ENCODE data around the gene ERICH3. TPM values are rescaled to one million over a fixed set of nuclear protein-coding genes. Genes with fewer than 3 reads are reported as not detected.

Gene ERICH3
- total and polyA plus RNA-seq, 10 of the 15 experiments (the other 5 are each of a cell fraction or from before 2014, with no cell fraction given) = 0.03 to 0.09 (median 0.08) TPM; not detected in 7

DNA sequence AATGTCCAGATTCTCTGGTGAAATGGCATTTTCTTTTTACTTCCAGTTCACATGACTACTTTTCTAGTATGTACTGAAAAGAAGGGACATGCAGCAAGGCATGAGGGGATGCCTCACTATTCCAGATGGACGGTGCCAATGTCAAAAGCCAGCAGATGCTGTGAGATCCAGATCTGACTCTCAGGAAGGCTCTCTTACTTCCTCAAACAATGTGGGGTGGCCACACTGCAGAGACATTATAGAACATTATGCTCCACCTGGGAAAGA, 41.6 kb upstream of the ERICH3 start:
- H3K9ac ChIP-seq (ENCODE audit: control insufficient read depth, insufficient read depth, low read length) = no peak overlapping the region
- no peaks in the 10 kb centered on the region for H3K27me3 ChIP-seq (replicated peaks in 1 of 2; ENCODE audit: control insufficient read depth in 2 of 2, insufficient read depth in 2 of 2, low read length in 1 of 2)
- CTCF ChIA-PET = interaction anchor here (1.0 to 5.7 kb wide), 8 partner anchors 8 to 61 kb away, joined by 4 to 56 read pairs (median 4); partner anchors contain the start of genes CRYZ and TYW3
- no peaks in the 10 kb centered on the region for H4K20me1 ChIP-seq (ENCODE audit: control insufficient read depth, insufficient read depth)
- H3K36me3 ChIP-seq (ENCODE audit: control insufficient read depth in 2 of 2, insufficient read depth in 2 of 2, low read length in 1 of 2) = peaks cover 4 to 21% of the 10 kb centered on the region in 2 experiments; a peak in 3 of 4 replicates
- SMC1A ChIA-PET (ENCODE audit: uncharacterized antibody, unreplicated experiment) = interaction anchor here (0.7 to 5.3 kb wide), 6 partner anchors 9 to 34 kb away, joined by 3 to 77 read pairs (median 12); partner anchors contain the start of genes CRYZ and TYW3
- ATAC-seq = peak; percentile 41
- no peaks in the 10 kb centered on the region; the same call in none of the 2 replicates for H3K79me2 ChIP-seq (ENCODE audit: control insufficient read depth, insufficient read depth, low read length)
- POLR2A ChIA-PET = interaction anchor here (1.5 to 3.9 kb wide), 2 partner anchors 17 to 34 kb away, joined by 5 to 35 read pairs; partner anchors contain the start of genes CRYZ and TYW3
- H3K9me3 ChIP-seq (replicated peaks; ENCODE audit: control insufficient read depth, insufficient read depth, low read length) = no peaks in the 10 kb centered on the region
- intact Hi-C loops (cut with micrococcal nuclease; ENCODE audit: unreplicated experiment) (no loop called here), in situ Hi-C loops (cut with MboI) (no loop called here)
- no peak for FAIRE-seq
- TF ChIP-seq ZNF384 (IDR thresholded peaks at IDR 0.05; ENCODE audit: borderline replicate concordance, low read depth, low read length) (no peak), ZSCAN29 (IDR thresholded peaks at IDR 0.05) (no peak), NFYB (IDR thresholded peaks at IDR 0.05; ENCODE audit: insufficient read depth, low read depth, low read length) (no peak), IKZF2 (IDR thresholded peaks at IDR 0.05) (no peak), MAX (IDR thresholded peaks at IDR 0.05; ENCODE audit: low read depth, low read length) (no peak), POLR2AphosphoS5 (IDR thresholded peaks at IDR 0.05; ENCODE audit: low read length) (no peak), RAD21 (IDR thresholded peaks at IDR 0.05; ENCODE audit: insufficient read depth, low read depth, low read length) (no peak), ZZZ3 (IDR thresholded peaks at IDR 0.05; ENCODE audit: control insufficient read depth, insufficient read length, low read depth) (no peak), DPF2 (IDR thresholded peaks at IDR 0.05) (no peak), ZNF207 (IDR thresholded peaks at IDR 0.05; ENCODE audit: borderline replicate concordance) (no peak), RAD51 (IDR thresholded peaks at IDR 0.05) (no peak), NR2C2 (IDR thresholded peaks at IDR 0.05; ENCODE audit: borderline replicate concordance, control insufficient read depth, insufficient read length, low read depth) (no peak), RBBP5 (conservative IDR thresholded peaks at IDR 0.05) (no peak), LARP7 (IDR thresholded peaks at IDR 0.05) (no peak), MEF2A (IDR thresholded peaks at IDR 0.05; ENCODE audit: insufficient read depth, low read depth, low read length) (no peak)
- TF ChIP-seq, protein P1, sequence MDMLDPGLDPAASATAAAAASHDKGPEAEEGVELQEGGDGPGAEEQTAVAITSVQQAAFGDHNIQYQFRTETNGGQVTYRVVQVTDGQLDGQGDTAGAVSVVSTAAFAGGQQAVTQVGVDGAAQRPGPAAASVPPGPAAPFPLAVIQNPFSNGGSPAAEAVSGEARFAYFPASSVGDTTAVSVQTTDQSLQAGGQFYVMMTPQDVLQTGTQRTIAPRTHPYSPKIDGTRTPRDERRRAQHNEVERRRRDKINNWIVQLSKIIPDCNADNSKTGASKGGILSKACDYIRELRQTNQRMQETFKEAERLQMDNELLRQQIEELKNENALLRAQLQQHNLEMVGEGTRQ (IDR thresholded peaks at IDR 0.05; ENCODE audit: borderline replicate concordance, low read depth, low read length) = no peak
- DNase-seq (ENCODE audit: low read depth, low spot score) = no peak
- H3K4me1 ChIP-seq (ENCODE audit: control insufficient read depth, insufficient read depth, low read length) = peaks cover 26% of the 10 kb centered on the region
- no peak overlapping the region for H3K4me2 ChIP-seq (ENCODE audit: control insufficient read depth, insufficient read depth)
- no peak overlapping the region for H2AFZ ChIP-seq (ENCODE audit: control insufficient read depth, low read depth, low read length)
- peak overlapping the region; percentile 57 for H3K27ac ChIP-seq (ENCODE audit: control insufficient read depth, insufficient read depth)
- RAD21 ChIA-PET (ENCODE audit: unreplicated experiment) = interaction anchor here (3.2 to 5.6 kb wide), 3 partner anchors 12 to 33 kb away, joined by 18 to 67 read pairs (median 23); partner anchors contain the start of genes CRYZ and TYW3
- H3K4me3 ChIP-seq = no peak overlapping the region
- 65% methylated on average over 1 of the region's 1 CpG for WGBS (ENCODE audit: insufficient coverage, insufficient replicate concordance, low lambda C conversion rate, missing lambda C conversion rate)
- BruUV-seq (replicated peaks) = no TSS peak
